ENCODE results near the gene STARD4.

STARD4 gene

DNA sequence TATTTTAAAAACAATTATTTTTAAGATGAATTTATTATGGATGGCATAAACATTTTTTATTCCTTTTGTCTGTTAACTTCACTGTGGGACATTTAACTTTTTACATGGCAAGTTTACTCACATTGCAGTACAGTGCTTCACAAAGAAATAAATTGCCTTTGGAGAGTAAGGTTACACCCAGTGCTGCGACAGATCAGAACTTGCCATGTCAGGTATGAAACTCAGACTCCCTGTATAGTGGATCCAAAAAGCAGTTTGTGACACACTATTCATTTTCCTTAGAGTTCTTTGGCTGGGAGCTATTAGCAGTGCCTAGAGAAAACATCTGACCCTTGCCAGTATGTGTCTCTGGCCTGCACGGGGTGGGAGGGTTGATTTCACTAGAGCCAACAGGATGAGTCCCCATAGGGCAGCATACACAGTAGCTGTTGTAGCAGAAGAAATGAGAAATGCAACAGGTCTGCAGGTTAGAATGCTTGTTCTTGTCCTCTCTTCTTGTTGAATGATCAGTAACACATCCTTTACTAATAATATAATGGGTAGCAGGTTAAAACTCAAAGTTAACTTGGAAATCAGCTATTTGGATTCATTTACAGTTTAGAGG lies 42.9 kb downstream of the STARD4 start:
- H3K4me3 ChIP-seq (ENCODE audit: low read depth in 1 of 2, low read length in 2 of 2) = no peak overlapping the region
- H3K4me1 ChIP-seq (ENCODE audit: control insufficient read depth in 1 of 2, insufficient read depth in 2 of 2, low read length in 2 of 2) = no peaks in the 10 kb centered on the region
- H3K36me3 ChIP-seq (ENCODE audit: control insufficient read depth in 1 of 2, insufficient read depth in 2 of 2, low read length in 2 of 2) = no peaks in the 10 kb centered on the region
- H3K27ac ChIP-seq (ENCODE audit: low read length) = no peak overlapping the region
- no peaks in the 10 kb centered on the region for H3K9me3 ChIP-seq (ENCODE audit: control insufficient read depth in 1 of 2, low read length in 2 of 2)
- H3K27me3 ChIP-seq (ENCODE audit: low read depth, low read length) = no peaks in the 10 kb centered on the region

DNA sequence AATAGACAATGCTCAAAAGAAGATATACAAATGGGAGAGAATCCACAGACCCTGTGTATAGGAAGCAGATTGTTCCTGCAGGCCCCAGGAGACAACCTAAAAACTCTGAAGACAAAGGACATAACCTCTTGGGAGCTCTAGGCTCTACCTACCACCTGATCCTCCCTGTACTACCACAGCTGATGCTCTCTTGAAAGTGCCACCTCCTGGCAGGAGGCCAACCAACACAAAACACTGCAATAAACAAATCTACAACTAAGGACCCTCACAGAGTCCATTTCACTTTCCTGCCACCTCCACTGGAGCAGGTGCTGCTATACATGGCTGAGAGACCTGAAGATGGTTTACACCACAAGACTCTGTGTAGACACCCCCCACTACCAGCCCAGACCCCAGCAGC lies 49.0 kb downstream of the STARD4 start:
- H3K36me3 ChIP-seq (ENCODE audit: control insufficient read depth in 1 of 2, insufficient read depth in 2 of 2, low read length in 2 of 2) = no peaks in the 10 kb centered on the region
- no peak overlapping the region for H3K4me3 ChIP-seq (ENCODE audit: low read depth in 1 of 2, low read length in 2 of 2)
- no peaks in the 10 kb centered on the region for H3K9me3 ChIP-seq (ENCODE audit: control insufficient read depth in 1 of 2, low read length in 2 of 2)
- no peak overlapping the region for H3K27ac ChIP-seq (ENCODE audit: low read length)
- no peaks in the 10 kb centered on the region for H3K27me3 ChIP-seq (ENCODE audit: low read depth, low read length)
- H3K4me1 ChIP-seq (ENCODE audit: control insufficient read depth in 1 of 2, insufficient read depth in 2 of 2, low read length in 2 of 2) = no peaks in the 10 kb centered on the region

DNA sequence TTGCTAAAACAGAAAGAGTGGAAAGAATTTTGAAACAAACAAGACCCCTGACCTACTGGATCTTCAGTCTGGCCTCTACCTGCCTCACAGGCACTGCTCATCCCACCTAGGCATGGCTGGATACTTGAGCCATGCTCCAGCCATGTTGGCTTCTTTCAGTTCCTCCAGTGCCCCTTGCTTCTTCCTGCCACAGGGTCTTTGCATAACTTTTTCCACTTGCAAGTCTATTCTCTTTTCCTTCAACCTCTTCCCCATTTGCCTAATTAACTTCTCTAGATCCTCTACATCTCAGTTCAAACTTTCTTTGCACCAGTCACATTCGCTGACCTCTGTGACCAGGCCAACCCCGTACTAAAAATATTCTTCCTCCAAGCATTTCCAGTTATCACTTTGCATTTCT lies 50.4 kb downstream of the STARD4 start:
- H3K9me3 ChIP-seq (ENCODE audit: control insufficient read depth in 1 of 2, low read length in 2 of 2) = no peaks in the 10 kb centered on the region
- H3K27ac ChIP-seq (ENCODE audit: low read length) = no peak overlapping the region
- H3K4me3 ChIP-seq (ENCODE audit: low read depth in 1 of 2, low read length in 2 of 2) = no peak overlapping the region

DNA sequence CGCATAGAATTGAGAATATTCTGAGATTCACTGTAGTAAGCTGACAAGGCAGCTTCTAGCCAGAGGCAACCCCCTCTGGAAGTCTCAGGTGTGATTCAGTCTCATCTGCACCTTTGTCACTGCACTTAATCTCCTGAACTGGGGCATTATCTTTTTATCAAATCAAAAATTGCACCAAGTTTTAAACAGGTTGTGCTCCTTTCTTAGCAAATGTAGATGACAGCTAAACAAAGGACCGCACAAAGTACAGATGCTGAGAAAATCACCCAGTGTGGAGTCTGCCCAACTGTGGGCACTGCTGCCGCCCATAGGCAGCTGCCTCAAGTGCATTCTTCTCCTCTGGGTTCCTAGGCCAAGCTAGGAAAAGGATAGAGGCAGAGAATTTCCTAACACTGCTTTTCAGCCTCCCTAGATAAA lies 51.1 kb downstream of the STARD4 start:
- Histone ChIP-seq H3K27ac (ENCODE audit: low read length) (no peak overlapping the region), H3K4me3 (ENCODE audit: low read depth in 1 of 2, low read length in 2 of 2) (no peak overlapping the region), H3K36me3 (ENCODE audit: control insufficient read depth in 1 of 2, insufficient read depth in 2 of 2, low read length in 2 of 2) (no peaks in the 10 kb centered on the region)

More for the DNA sequence above, 50.4 kb downstream of the STARD4 start:
- no peaks in the 10 kb centered on the region for H3K36me3 ChIP-seq (ENCODE audit: control insufficient read depth in 1 of 2, insufficient read depth in 2 of 2, low read length in 2 of 2)
- H3K27me3 ChIP-seq (ENCODE audit: low read depth, low read length) = no peaks in the 10 kb centered on the region
- no peaks in the 10 kb centered on the region for H3K4me1 ChIP-seq (ENCODE audit: control insufficient read depth in 1 of 2, insufficient read depth in 2 of 2, low read length in 2 of 2)

DNA sequence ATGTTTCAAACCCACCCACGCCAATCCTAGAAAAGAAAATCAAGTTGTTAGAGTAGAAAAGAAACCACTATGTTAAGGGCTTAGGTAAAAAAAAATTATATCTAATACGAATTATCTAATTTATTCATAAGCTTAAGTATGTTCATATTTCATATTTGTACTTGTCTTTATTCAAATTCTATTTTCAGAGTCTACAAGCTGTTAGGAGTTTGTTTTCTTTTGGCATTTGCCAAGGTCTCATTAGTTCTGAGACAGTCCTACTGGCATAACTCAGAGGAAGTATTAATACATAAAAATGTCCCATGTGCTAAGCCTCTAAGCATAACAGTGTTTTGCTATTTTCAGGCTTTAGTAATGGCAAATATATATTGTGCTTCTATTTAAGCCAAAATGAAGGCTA lies 57.6 kb downstream of the STARD4 start:
- H3K27me3 ChIP-seq (ENCODE audit: low read depth, low read length) = no peaks in the 10 kb centered on the region
- H3K27ac ChIP-seq (ENCODE audit: low read length) = no peak overlapping the region
- H3K36me3 ChIP-seq (ENCODE audit: control insufficient read depth in 1 of 2, insufficient read depth in 2 of 2, low read length in 2 of 2) = no peaks in the 10 kb centered on the region
- H3K4me3 ChIP-seq (ENCODE audit: low read depth in 1 of 2, low read length in 2 of 2) = no peak overlapping the region
- no peaks in the 10 kb centered on the region for H3K9me3 ChIP-seq (ENCODE audit: control insufficient read depth in 1 of 2, low read length in 2 of 2)
- no peaks in the 10 kb centered on the region for H3K4me1 ChIP-seq (ENCODE audit: control insufficient read depth in 1 of 2, insufficient read depth in 2 of 2, low read length in 2 of 2)

More for the DNA sequence above, 51.1 kb downstream of the STARD4 start:
- Histone ChIP-seq H3K9me3 (ENCODE audit: control insufficient read depth in 1 of 2, low read length in 2 of 2) (no peaks in the 10 kb centered on the region), H3K4me1 (ENCODE audit: control insufficient read depth in 1 of 2, insufficient read depth in 2 of 2, low read length in 2 of 2) (no peaks in the 10 kb centered on the region), H3K27me3 (ENCODE audit: low read depth, low read length) (no peaks in the 10 kb centered on the region)

DNA sequence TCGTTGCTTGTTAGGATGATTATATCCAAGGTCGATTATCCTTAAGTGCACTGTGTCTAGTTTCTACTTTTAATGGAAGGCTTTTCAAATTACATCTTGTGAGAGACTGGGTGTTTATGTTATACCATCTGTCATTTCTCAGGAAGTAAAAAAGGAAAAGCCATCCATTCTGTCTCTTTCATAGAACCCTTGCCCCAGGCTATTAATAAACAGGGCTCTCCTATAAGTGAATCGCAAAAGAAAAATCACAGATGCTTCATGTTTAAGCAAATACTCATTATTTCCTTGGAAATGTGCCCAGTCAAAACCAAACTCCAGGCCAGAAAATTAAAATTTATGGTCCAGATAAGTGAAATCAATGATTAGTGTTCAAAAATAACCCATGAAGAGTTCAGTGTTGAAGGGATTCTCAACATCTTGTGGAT lies 58.1 kb downstream of the STARD4 start:
- H3K27ac ChIP-seq (ENCODE audit: low read length) = no peak overlapping the region
- no peaks in the 10 kb centered on the region for H3K9me3 ChIP-seq (ENCODE audit: control insufficient read depth in 1 of 2, low read length in 2 of 2)
- no peaks in the 10 kb centered on the region for H3K36me3 ChIP-seq (ENCODE audit: control insufficient read depth in 1 of 2, insufficient read depth in 2 of 2, low read length in 2 of 2)
- no peak overlapping the region for H3K4me3 ChIP-seq (ENCODE audit: low read depth in 1 of 2, low read length in 2 of 2)
- no peaks in the 10 kb centered on the region for H3K27me3 ChIP-seq (ENCODE audit: low read depth, low read length)
- H3K4me1 ChIP-seq (ENCODE audit: control insufficient read depth in 1 of 2, insufficient read depth in 2 of 2, low read length in 2 of 2) = no peaks in the 10 kb centered on the region

DNA sequence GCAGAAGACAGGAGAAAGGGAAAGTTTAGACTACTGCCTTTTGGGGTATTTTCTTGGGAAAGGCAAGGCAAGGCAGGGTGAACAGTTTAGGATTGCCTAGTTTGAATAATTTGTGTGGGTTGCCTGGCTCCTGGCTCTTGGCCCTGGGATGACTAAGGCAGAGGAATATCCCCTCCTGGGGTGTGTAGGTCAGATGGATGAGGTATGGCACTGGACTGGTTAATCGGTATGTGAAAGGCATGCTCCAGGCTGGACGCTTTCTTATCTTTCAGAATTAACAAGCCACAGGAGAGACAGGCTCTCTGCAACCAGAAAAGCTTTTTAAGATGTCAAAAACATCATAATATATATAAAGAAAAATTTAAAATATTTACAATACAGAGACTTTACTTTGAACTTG lies 58.6 kb downstream of the STARD4 start:
- H3K4me1 ChIP-seq (ENCODE audit: control insufficient read depth in 1 of 2, insufficient read depth in 2 of 2, low read length in 2 of 2) = no peaks in the 10 kb centered on the region

DNA sequence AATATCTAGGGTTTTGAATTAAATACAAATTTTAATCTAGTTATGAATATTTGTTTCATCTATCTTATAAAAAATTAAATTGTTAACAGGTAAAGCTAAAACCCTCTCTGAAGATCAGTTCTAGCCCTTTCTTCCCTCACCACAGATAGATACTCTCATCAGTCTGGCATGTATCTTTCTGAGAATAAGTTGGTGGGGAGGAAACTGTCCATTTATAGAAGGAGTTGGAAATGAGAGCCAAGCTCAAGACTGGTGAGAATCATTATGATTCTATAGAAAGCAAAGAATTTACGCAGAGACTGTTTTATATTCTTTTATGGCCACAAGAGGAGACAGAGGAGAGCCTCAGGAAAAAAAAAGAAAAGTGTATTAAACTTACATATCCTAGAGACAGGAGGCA lies 59.0 kb downstream of the STARD4 start:
- Histone ChIP-seq H3K36me3 (ENCODE audit: control insufficient read depth in 1 of 2, insufficient read depth in 2 of 2, low read length in 2 of 2) (no peaks in the 10 kb centered on the region), H3K27me3 (ENCODE audit: low read depth, low read length) (no peaks in the 10 kb centered on the region), H3K4me1 (ENCODE audit: control insufficient read depth in 1 of 2, insufficient read depth in 2 of 2, low read length in 2 of 2) (no peaks in the 10 kb centered on the region), H3K27ac (ENCODE audit: low read length) (no peak overlapping the region), H3K9me3 (ENCODE audit: control insufficient read depth in 1 of 2, low read length in 2 of 2) (no peaks in the 10 kb centered on the region), H3K4me3 (ENCODE audit: low read depth in 1 of 2, low read length in 2 of 2) (no peak overlapping the region)

More for the DNA sequence above, 58.6 kb downstream of the STARD4 start:
- no peaks in the 10 kb centered on the region for H3K36me3 ChIP-seq (ENCODE audit: control insufficient read depth in 1 of 2, insufficient read depth in 2 of 2, low read length in 2 of 2)
- no peaks in the 10 kb centered on the region for H3K27me3 ChIP-seq (ENCODE audit: low read depth, low read length)
- H3K9me3 ChIP-seq (ENCODE audit: control insufficient read depth in 1 of 2, low read length in 2 of 2) = no peaks in the 10 kb centered on the region
- no peak overlapping the region for H3K27ac ChIP-seq (ENCODE audit: low read length)
- H3K4me3 ChIP-seq (ENCODE audit: low read depth in 1 of 2, low read length in 2 of 2) = no peak overlapping the region

DNA sequence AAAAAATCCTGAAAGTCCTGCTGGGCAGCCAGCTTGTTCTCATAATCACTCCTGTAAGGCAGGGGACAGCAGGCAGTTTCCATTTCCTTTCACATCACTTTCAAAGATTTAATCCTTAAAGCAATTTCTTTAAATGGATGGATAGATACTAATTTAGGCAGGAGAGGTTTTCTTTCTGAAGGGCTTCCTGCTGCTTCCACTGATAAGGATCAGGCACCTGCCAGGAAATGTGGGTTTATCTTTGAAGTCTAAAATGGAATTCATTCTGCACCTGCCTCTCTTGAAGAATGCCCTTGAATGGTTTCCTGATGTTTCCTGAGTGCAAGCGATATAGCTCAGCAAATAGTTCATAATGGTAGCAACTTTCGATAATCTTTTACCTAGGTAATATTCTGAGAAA lies 64.5 kb downstream of the STARD4 start:
- no peaks in the 10 kb centered on the region for H3K4me1 ChIP-seq (ENCODE audit: control insufficient read depth in 1 of 2, insufficient read depth in 2 of 2, low read length in 2 of 2)
- H3K27me3 ChIP-seq (ENCODE audit: low read depth, low read length) = no peaks in the 10 kb centered on the region
- H3K4me3 ChIP-seq (ENCODE audit: low read depth in 1 of 2, low read length in 2 of 2) = no peak overlapping the region

DNA sequence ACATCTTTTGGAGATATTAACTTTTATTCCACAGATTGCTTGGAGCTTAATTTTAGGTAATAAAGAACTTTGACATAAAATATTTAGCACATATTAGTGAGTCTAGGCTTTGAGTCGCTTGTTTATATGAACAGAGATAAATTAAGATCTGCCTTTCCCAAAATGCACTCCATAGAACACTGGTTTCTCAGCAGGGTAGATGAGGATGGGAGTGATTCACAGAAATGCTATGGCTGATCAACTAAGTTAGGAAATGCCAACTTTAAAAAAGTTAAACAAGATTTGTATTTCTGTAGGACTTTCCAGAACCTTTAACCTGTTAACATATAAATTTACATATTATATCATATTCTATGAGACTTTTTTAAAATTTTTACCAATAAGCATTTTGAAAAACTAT lies 65.2 kb downstream of the STARD4 start:
- no peak overlapping the region for H3K27ac ChIP-seq (ENCODE audit: low read length)
- no peaks in the 10 kb centered on the region for H3K36me3 ChIP-seq (ENCODE audit: control insufficient read depth in 1 of 2, insufficient read depth in 2 of 2, low read length in 2 of 2)
- no peaks in the 10 kb centered on the region for H3K4me1 ChIP-seq (ENCODE audit: control insufficient read depth in 1 of 2, insufficient read depth in 2 of 2, low read length in 2 of 2)
- H3K27me3 ChIP-seq (ENCODE audit: low read depth, low read length) = no peaks in the 10 kb centered on the region
- H3K4me3 ChIP-seq (ENCODE audit: low read depth in 1 of 2, low read length in 2 of 2) = no peak overlapping the region
- no peaks in the 10 kb centered on the region for H3K9me3 ChIP-seq (ENCODE audit: control insufficient read depth in 1 of 2, low read length in 2 of 2)

More for the DNA sequence above, 64.5 kb downstream of the STARD4 start:
- Histone ChIP-seq H3K9me3 (ENCODE audit: control insufficient read depth in 1 of 2, low read length in 2 of 2) (no peaks in the 10 kb centered on the region), H3K27ac (ENCODE audit: low read length) (no peak overlapping the region), H3K36me3 (ENCODE audit: control insufficient read depth in 1 of 2, insufficient read depth in 2 of 2, low read length in 2 of 2) (no peaks in the 10 kb centered on the region)
